B cell (primary cell): ENCODE measurements around the gene HIF3A. TPM values are rescaled to one million over a fixed set of nuclear protein-coding genes. Genes with fewer than 3 reads are reported as not detected.

Experiments used
- ATAC-seq: fragments of 200-7000 bp; cut with Tn5 transposase; one replicate; pipeline ENCODE4 v1.10.0; 2021; ENCODE audit warnings: low read depth, mild to moderate bottlenecking, moderate number of reproducible peaks, moderate library complexity
- CTCF ChIA-PET: fragments of 350-600 bp; sonication (Branson Sonifier 250); formaldehyde crosslinking; loops from one replicate; lab custom pipeline; 2021; ENCODE audit warnings: antibody characterized with exemption, inconsistent platforms; lab: Charles Lee
- POLR2A ChIA-PET: fragments of 350-600 bp; sonication (Branson Sonifier 250); formaldehyde crosslinking; loops from one replicate; lab custom pipeline; 2021; ENCODE audit warnings: antibody characterized with exemption; lab: Charles Lee
- DNase-seq: peaks from one replicate; pipeline ENCODE4 v3.0.0; 2013
- H2AFZ ChIP-seq: 2 replicates; pipeline ENCODE4 v1.6.1; 2012; ENCODE audit warnings: mild to moderate bottlenecking, low read depth, low read length; ENCODE audit not compliant: insufficient read depth, poor library complexity, severe bottlenecking
- H3K27ac ChIP-seq, 2 donors: 1 replicate in 1 of 2; 2 replicates in 1 of 2; pipeline ENCODE4 v1.5.1; 2012 to 2013; ENCODE audit warnings: low read length in 2 of 2, mild to moderate bottlenecking in 2 of 2, moderate library complexity in 1 of 2
- H3K27me3 ChIP-seq, 4 experiments: fragments of 200-600 bp in 1 of 4; sonication (generic) in 1 of 4; replicated peaks in 1 of 4; 1 replicate in 2 of 4; 2 replicates in 2 of 4; pipeline versions ENCODE4 v1.6.1 to v1.7.0; 2013 to 2016; ENCODE audit warnings: low read length in 3 of 4, mild to moderate bottlenecking in 2 of 4, mixed read lengths in 1 of 4, moderate library complexity in 1 of 4; ENCODE audit not compliant: insufficient read depth in 4 of 4, control insufficient read depth in 3 of 4; ENCODE audit errors: control extremely low read depth in 1 of 4
- H3K36me3 ChIP-seq, 2 experiments: replicated peaks in 1 of 2; 1 replicate in 1 of 2; 2 replicates in 1 of 2; pipeline versions ENCODE4 v1.6.1 to v1.7.1; 2013; ENCODE audit warnings: low read length in 1 of 2; ENCODE audit not compliant: insufficient read depth in 2 of 2, control insufficient read depth in 1 of 2; ENCODE audit errors: control extremely low read depth in 1 of 2, extremely low read depth in 1 of 2
- H3K4me1 ChIP-seq, 2 donors: fragments of 200-600 bp in 1 of 2; sonication (generic) in 1 of 2; 1 replicate in 1 of 2; 2 replicates in 1 of 2; pipeline versions ENCODE4 v1.5.1 to v1.6.1; 2013 to 2017; ENCODE audit warnings: low read length in 2 of 2; ENCODE audit not compliant: control insufficient read depth in 2 of 2, insufficient read depth in 2 of 2
- H3K4me2 ChIP-seq: replicated peaks from 2 replicates; pipeline ENCODE3; 2012; ENCODE audit warnings: mild to moderate bottlenecking, low read depth, low read length; ENCODE audit not compliant: poor library complexity, severe bottlenecking
- H3K4me3 ChIP-seq, 5 experiments: fragments of 200-600 bp in 1 of 5; sonication (generic) in 1 of 5; 1 replicate in 3 of 5; 2 replicates in 2 of 5; pipeline versions ENCODE4 v1.5.1 to v1.7.0; 2011 to 2016; ENCODE audit warnings: low read length in 4 of 5, mild to moderate bottlenecking in 4 of 5, low read depth in 2 of 5, control low read depth in 1 of 5, moderate library complexity in 1 of 5; ENCODE audit not compliant: insufficient read depth in 1 of 5; ENCODE audit errors: control extremely low read depth in 1 of 5, extremely low read depth in 1 of 5
- H3K79me2 ChIP-seq: fragments of 200-600 bp; sonication (generic); one replicate; pipeline ENCODE4 v1.6.0; 2016; ENCODE audit warnings: low read length; ENCODE audit not compliant: control insufficient read depth, insufficient read depth
- H3K9ac ChIP-seq: fragments of 200-600 bp; sonication (generic); 2 replicates; pipeline ENCODE4 v1.6.1; 2017; ENCODE audit warnings: mild to moderate bottlenecking, low read length, moderate library complexity
- H3K9me3 ChIP-seq, 3 donors: one replicate each; pipeline versions ENCODE4 v1.6.1 to v1.7.1; 2013; ENCODE audit warnings: low read length in 2 of 3; ENCODE audit not compliant: control insufficient read depth in 2 of 3, insufficient read depth in 1 of 3; ENCODE audit errors: control extremely low read depth in 1 of 3
- H4K20me1 ChIP-seq: 2 replicates; pipeline ENCODE4 v1.6.0; 2012; ENCODE audit warnings: mild to moderate bottlenecking, low read length; ENCODE audit not compliant: insufficient read depth, control insufficient read depth, poor library complexity, severe bottlenecking
- H3K27ac Mint-ChIP-seq: one replicate; pipeline ENCODE4 v1.8.0; 2021; ENCODE audit warnings: mixed read lengths
- H3K27me3 Mint-ChIP-seq: one replicate; pipeline ENCODE4 v1.8.0; 2021; ENCODE audit warnings: mixed read lengths
- H3K4me1 Mint-ChIP-seq: one replicate; pipeline ENCODE4 v1.8.0; 2021; ENCODE audit warnings: mixed read lengths
- H3K4me3 Mint-ChIP-seq: one replicate; pipeline ENCODE4 v1.8.0; 2021; ENCODE audit warnings: mixed read lengths
- H3K9me3 Mint-ChIP-seq: one replicate; pipeline ENCODE4 v1.8.0; 2022; ENCODE audit warnings: mixed read lengths; ENCODE audit not compliant: insufficient read depth
- EZH2 ChIP-seq: IDR thresholded peaks from 2 replicates; pipeline ENCODE4 v1.6.1; 2012; ENCODE audit warnings: borderline replicate concordance, low read depth, mild to moderate bottlenecking, moderate library complexity, low read length; ENCODE audit not compliant: insufficient read depth, poor library complexity, severe bottlenecking
- WGBS: methylation state at CpG from one replicate; pipeline ENCODE4 v1.1.5; 2013; ENCODE audit warnings: missing lambda C conversion rate; ENCODE audit not compliant: insufficient coverage; 5-methylcytosine and 5-hydroxymethylcytosine counted together
- intact Hi-C: fragments of 100-400 bp; cut with micrococcal nuclease; formaldehyde crosslinking; loops from one replicate; pipeline ENCODE4 v1.10.0; 2022
- polyA plus RNA-seq: library from polyadenylated mRNA; depleted of rRNA; stranded (reverse); fragments of >200 nt; gene quantifications from 2 replicates; pipeline ENCODE4 v1.2.3, GENCODE V29; 2012
- total RNA-seq, 2 donors: library from RNA; stranded (reverse); fragments of 120-200 nt in 1 of 2; gene quantifications; 1 replicate in 1 of 2; 2 replicates in 1 of 2; pipeline versions ENCODE4 v1.2.3 to v1.2.4, GENCODE V29; 2013 to 2022
- TF ChIP-seq, protein P1 (sequence below): fragments of 200-600 bp; IDR thresholded peaks from one replicate; pipeline ENCODE4 v1.8.0; 2022; ENCODE audit warnings: antibody characterized with exemption, mild to moderate bottlenecking

The HIF3A gene
- total and polyA plus RNA-seq, 2 donors (not counting 1 experiment from before 2014, with no cell fraction given) = not detected

DNA sequence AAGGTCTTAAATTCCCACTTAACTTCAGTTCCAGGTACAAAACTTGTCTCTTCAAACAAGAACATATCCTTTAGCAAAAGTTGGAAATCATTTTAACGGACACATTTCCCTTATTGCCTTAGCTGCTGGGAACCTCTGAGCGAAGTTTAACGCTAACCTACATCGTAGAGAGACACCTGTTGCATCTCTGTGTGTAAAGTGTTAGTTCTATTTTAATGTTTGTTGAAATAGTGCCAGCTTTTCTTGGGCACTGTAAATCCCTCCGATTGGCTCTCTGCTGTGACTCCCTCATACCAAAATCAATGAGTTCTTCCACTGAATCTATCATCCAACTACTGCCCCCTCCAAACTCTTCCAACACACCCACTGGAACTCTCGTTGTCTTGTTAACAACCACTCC, 2.3 kb upstream of the HIF3A start:
- H4K20me1 ChIP-seq = no peaks in the 10 kb centered on the region
- peaks cover 3 to 21% (median 3%) of the 10 kb centered on the region in 3 donors for H3K9me3 ChIP-seq
- no peaks in the 10 kb centered on the region for H3K79me2 ChIP-seq
- H3K4me1 Mint-ChIP-seq = no peaks in the 10 kb centered on the region
- intact Hi-C loops = no loop called here
- H3K27ac ChIP-seq = no peak overlapping the region
- H3K27me3 ChIP-seq = peaks cover 0 to 47% (median 4%) of the 10 kb centered on the region in 4 experiments
- TF ChIP-seq EZH2 = no peak
- TF ChIP-seq, protein P1, sequence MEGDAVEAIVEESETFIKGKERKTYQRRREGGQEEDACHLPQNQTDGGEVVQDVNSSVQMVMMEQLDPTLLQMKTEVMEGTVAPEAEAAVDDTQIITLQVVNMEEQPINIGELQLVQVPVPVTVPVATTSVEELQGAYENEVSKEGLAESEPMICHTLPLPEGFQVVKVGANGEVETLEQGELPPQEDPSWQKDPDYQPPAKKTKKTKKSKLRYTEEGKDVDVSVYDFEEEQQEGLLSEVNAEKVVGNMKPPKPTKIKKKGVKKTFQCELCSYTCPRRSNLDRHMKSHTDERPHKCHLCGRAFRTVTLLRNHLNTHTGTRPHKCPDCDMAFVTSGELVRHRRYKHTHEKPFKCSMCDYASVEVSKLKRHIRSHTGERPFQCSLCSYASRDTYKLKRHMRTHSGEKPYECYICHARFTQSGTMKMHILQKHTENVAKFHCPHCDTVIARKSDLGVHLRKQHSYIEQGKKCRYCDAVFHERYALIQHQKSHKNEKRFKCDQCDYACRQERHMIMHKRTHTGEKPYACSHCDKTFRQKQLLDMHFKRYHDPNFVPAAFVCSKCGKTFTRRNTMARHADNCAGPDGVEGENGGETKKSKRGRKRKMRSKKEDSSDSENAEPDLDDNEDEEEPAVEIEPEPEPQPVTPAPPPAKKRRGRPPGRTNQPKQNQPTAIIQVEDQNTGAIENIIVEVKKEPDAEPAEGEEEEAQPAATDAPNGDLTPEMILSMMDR = no peak
- H3K4me2 ChIP-seq = no peak overlapping the region
- no peak for DNase-seq
- no peak overlapping the region for H3K4me3 Mint-ChIP-seq
- H3K4me1 ChIP-seq = no peaks in the 10 kb centered on the region
- ChIA-PET CTCF (no interaction called here), POLR2A (no interaction called here)
- H2AFZ ChIP-seq = no peak overlapping the region
- peaks cover 32% of the 10 kb centered on the region for H3K27me3 Mint-ChIP-seq
- H3K9ac ChIP-seq = no peak overlapping the region
- ATAC-seq = no peak
- no peaks in the 10 kb centered on the region for H3K36me3 ChIP-seq
- WGBS = 80% methylated on average over 5 of the region's 6 CpGs
- H3K4me3 ChIP-seq = no peak overlapping the region
- H3K27ac Mint-ChIP-seq = no peak overlapping the region
- peaks cover 2% of the 10 kb centered on the region for H3K9me3 Mint-ChIP-seq

DNA sequence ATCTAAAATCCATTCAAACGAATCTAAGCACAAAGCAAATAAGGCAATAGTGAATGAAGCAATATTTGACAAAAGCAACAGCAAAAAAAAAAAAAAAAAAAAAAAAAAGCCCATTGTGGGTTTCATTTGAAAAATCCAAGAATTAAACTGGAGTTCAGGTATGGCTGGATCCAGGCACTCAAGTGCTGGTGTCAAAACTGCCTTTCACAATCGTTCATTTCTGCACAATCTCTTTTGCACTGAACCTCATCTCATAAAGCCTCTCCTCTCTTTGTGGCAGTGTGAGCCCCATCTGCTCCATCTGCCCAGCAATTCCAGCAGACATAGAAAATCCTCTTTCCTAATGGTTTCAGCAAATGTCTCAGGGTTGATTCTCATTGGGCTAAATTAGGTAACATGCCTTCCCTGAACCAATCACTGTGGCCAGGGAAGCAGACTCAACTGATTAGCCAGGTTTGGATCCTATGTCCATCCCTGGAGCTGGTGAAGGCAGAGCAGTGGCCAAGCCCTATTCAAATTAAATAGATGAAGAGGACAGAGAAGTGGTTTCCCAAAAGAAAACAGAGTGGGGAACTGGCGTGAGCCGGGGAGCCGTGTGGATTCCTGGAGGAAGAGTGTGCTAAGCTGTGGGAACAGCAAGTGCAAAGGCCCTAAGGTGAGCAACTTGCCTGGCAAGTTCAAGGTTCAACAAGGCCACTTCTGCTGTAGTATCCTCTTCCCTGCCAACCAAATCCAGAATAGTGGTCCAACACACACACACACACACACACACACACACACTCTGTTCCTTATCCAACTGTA, 1.2 kb upstream of the HIF3A start:
- no peak overlapping the region for H3K4me2 ChIP-seq
- no peaks in the 10 kb centered on the region for H4K20me1 ChIP-seq
- Mint-ChIP-seq H3K4me1 (no peaks in the 10 kb centered on the region), H3K4me3 (no peak overlapping the region), H3K27me3 (peaks cover 40% of the 10 kb centered on the region), H3K27ac (no peak overlapping the region), H3K9me3 (no peaks in the 10 kb centered on the region)
- TF ChIP-seq, protein P1 = no peak
- no peak for TF ChIP-seq EZH2
- 95% methylated on average over 4 of the region's 5 CpGs for WGBS
- H3K79me2 ChIP-seq = no peaks in the 10 kb centered on the region
- H2AFZ ChIP-seq = no peak overlapping the region
- H3K36me3 ChIP-seq = no peaks in the 10 kb centered on the region
- peaks cover 0 to 9% (median 3%) of the 10 kb centered on the region in 3 donors for H3K9me3 ChIP-seq
- no peak for DNase-seq
- no peak overlapping the region for H3K9ac ChIP-seq
- POLR2A ChIA-PET = no interaction called here
- H3K27me3 ChIP-seq = peaks cover 0 to 42% (median 4%) of the 10 kb centered on the region in 4 experiments
- CTCF ChIA-PET = interaction anchor here (1.1 kb wide), 1 partner anchor 261 kb away, joined by 4 read pairs; no protein-coding TSS in a partner anchor
- no peak overlapping the region for H3K4me3 ChIP-seq
- H3K27ac ChIP-seq = no peak overlapping the region
- no peaks in the 10 kb centered on the region for H3K4me1 ChIP-seq
- intact Hi-C loops = no loop called here
- ATAC-seq = no peak
